Measurements from ENCODE around the gene SLC2A3.
A peak's percentile ranks its signal among the peaks of the same experiment; 100 is the strongest.
"Not testable (repeated sequence)": the region's sequence is repeated elsewhere in the genome, so short reads cannot be mapped to it uniquely, and the experiment has no call there.

The SLC2A3 gene

DNA sequence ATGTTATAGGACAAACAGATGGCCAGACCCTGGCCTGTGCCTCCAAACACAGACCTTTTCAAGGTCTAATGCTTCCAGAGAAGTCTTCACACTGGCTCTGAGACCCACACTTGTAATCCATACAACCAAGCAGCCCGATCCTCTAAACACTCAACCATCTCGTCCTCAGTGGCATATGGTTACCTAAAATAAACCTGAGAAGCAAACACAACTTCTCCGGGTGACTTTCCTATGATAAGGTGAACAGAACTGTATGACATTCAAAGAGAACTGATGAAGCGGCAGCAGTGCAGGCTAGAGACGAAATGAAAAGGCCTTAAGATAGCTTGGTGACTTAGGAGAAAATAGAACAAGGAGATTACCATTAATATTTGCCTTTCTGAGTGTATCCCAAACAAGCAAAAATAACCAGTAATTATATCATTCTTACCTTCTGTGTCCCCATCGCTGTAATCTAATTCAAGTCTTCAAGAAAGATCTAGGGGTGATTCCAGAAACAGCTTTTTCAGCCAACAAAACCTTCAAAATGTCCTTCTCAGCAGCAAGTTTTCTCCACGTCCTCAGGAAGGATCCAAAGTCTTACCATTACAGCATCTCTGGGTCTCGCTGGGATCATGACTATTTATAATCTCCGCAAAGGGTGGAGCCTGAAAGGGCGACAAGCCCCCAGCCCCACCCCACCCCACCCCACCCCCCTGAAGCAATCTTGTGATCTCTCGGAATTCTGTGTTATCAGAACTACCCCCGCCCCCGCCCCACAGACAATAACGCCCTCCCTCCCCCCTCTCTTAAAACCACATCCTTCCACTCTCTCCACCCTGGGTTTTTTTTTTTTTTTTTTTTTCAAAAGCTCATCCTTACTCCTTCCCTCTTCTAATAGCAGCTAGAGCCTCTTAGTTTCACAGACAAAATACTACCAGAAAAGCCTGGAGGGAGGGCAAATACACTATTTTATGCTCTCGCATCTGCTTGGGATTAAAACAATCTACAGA lies at the start of gene SLC2A3:
Gene SLC2A3, minus strand, starts transcription at position 598 of the 992 bp plus-strand sequence. Its CDS starts 153 bp downstream, at position 445.
- peak; percentile 78 for DNase-seq (ENCODE audit: low spot score)

DNA sequence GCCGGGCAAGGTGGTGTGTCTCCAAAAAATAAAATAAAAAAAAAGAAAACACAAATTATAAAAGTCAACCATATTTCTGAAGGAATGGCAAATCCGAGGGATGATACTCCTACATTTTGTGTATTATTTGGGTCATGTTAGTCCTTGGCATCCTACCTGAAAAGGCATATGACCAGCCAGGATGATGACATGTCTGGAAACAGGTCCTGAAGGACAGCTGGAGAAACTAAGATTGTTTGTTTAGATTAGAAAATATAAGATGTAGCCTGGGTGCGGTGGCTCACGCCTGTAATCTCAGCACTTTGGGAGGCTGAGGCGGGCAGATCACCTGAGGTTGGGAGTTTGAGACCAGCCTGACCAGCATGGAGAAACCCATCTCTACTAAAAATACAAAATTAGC lies 48.9 kb upstream of the SLC2A3 start:
- DNase-seq (ENCODE audit: low spot score), result no peak

DNA sequence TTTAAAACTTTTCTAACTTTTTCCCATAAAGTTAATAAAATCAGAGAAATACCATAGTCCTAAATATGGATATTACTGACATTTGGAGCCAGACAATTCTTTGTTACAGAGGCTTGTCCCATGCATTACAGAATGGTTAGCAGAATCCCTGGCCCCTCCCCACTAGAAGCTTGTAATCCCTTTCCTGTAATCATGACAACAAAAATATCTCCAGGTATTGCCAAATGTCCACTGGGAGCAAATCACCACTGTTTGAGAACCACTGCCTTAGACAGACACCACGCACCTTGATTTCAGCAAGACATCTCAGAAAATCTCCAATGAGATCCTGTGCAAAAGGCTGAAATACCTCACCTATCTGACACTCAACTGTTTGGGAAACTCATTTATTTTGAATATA lies 47.5 kb upstream of the SLC2A3 start:
- DNase-seq (ENCODE audit: low spot score), result not testable (repeated sequence)

DNA sequence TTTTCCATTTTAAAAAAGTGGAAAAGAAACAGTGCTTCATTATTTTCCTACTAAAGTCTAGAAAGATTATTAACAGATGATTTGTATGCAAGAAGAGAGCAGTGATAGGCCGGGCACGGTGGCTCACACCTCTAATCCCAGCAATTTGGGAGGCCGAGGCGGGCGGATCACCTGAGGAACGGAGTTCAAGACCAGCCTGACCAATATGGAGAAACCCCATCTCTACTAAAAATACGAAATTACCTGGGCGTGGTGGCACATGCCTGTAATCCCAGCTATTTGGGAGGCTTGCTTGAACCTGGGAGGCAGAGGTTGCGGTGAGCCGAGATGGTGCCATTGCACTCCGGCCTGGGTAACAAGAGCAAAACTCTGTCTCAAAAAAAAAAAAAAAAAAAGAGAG lies 47.0 kb upstream of the SLC2A3 start:
- not testable (repeated sequence) for DNase-seq (ENCODE audit: low spot score)

DNA sequence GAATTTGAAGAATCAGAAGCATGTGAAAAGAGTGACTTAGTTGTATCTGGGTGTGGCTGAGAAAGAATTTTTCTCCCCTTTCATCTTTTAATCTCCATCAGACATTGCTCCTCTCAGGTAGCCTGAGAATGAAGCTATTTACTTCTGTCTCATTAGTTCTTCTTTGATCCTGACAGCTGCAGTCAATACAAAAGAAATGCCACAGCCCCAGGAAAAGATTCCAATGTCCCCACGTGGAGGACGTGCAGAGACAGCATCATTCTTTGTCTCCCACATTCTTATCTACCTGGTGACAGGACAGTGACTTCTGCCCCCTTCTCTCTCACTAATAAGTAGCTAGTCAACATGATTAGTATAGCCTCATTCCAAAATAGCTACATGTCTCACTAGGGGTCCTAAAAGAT lies 46.3 kb upstream of the SLC2A3 start:
- DNase-seq (ENCODE audit: low spot score), result not testable (repeated sequence)

DNA sequence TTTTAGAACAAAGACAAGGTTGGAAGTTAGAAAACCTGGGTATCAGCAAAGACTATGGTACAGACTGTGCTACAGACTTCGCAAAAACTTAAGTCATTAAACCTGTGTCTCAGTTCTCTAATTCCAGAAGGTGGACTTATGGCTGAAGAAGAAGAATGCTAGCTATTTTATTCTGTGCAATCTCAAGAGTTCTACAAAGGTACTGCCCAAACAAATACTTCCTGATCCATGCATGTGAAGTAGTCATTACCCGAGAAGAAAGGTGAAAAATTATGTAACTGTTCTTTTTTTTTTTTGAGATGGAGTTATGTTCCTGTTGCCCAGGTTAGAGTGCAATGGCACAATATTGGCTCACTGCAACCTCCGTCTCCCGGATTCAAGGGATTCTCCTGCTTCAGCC lies 45.5 kb upstream of the SLC2A3 start:
- DNase-seq (ENCODE audit: low spot score), result no peak

DNA sequence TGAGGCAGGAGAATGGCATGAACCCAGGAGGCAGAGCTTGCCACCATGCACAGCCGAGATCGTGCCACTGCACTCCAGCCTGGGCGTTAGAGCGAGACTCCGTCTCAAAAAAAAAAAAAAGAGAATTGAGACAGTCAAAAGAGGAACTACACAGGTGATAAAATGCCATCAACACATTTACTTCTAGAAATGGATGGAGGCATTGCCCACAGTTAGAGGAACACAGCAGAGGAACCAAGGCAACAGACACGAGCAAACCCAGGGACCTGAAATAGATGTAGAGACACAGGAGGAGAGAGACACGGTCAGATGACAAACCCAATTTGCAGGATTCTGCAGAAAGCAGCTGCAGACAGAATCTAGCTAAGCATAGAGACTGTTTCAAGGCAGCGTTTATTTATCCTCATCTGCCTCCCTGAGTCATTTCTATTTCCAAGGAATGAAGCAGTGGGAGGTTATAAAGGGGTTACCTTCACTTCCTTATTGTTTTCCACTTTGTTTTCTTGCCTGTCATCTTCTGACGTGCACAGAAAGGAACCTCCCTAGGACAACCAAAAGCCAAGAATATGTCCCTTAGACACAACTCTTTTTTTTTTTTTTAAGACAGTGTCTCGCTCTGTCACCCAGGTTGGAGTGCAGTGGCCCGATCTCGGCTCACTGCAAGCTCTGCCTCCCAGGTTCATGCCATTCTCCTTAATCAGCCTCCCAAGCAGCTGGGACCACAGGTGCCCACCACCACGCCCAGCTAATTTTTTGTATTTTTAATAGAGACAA lies 41.6 kb upstream of the SLC2A3 start:
- not testable (repeated sequence) for DNase-seq (ENCODE audit: low spot score)

DNA sequence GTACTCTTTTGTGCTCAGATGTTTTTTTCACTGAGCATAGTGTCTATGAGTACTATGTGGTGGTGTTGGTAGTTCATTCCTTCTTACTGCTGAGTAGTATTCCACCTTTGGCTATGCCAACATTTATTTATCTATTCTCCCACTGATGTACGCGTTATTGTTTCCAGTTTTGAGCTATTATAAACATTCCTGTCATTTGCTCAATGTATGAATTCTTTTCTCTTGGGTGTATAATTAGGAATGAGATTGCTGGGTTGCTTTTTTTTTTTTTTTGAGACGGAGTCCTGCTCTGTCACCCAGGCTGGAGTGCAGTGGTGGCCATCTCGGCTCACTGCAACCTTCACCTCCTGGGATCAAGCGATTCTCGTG lies 37.5 kb upstream of the SLC2A3 start:
- DNase-seq (ENCODE audit: low spot score), result no peak

DNA sequence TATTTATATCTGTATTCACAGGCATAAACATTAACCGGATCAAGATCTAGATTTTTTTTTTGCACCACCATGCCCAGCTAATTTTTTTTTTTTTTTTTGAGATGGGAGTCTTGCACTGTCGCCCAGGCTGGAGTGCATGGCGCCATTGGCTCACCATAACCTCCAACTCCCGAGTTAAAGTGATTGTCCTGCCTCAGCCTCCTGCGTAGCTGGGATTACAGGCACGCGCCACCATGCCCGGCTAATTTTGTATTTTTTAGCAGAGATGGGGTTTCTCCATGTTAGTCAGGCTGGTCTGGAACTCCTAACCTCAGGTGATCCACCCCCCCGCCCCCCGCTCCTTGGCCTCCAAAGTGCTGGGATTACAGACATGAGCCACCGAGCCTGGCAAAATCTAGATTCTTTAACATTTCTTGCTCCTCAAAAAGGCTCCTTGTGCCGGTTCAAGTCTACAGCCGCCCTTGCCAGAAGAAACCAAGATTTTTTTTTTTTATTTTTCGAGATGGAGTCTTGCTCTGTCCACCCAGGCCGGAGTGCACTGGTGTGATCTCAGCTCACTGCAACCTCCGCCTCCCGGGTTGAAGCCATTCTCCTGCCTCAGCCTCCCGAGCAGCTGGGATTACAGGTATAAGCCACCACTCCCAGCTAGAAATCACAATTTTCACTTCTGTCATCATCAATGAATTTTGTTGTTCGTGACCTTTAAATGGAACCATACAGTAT lies 36.9 kb upstream of the SLC2A3 start:
- no peak for DNase-seq (ENCODE audit: low spot score)

DNA sequence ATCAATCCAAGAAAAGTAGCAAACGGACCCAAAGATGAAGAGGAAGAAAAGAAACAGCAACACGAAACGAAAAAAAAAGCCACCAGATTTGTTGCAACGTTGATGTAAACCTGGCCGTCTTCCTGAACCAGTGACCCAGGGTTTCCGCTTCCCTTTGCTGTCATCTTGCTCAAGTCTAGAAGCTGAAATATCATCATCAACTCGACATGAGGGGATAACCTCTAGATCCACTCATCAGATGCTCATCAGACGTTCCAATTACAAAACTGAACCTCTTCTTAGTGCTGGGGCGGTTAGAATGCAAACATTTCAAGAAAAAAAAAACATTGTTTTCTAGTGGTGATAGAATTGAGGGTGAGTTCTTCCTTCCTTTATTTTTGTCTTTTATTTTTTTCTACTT lies 36.3 kb upstream of the SLC2A3 start:
- DNase-seq (ENCODE audit: low spot score), result not testable (repeated sequence)

DNA sequence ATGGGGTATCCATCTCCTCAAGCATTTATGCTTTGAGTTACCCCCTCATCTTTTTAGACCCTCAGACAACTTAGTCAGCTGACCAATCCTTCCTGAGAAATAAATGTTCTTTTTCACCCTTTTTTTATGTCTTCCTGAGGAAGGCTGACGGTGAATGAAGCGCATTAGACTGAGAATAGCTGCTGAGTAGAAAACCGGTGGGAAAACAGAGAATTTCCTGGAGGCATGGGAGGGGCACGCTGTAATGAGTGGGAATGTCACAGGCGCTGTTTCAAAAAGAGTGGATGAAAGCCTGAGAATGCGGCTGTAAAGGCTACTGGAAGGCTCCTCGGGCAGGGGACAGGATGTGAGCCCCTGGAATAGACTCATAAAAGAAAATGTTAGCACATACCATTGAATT lies 35.8 kb upstream of the SLC2A3 start:
- DNase-seq (ENCODE audit: low spot score), result not testable (repeated sequence)

DNA sequence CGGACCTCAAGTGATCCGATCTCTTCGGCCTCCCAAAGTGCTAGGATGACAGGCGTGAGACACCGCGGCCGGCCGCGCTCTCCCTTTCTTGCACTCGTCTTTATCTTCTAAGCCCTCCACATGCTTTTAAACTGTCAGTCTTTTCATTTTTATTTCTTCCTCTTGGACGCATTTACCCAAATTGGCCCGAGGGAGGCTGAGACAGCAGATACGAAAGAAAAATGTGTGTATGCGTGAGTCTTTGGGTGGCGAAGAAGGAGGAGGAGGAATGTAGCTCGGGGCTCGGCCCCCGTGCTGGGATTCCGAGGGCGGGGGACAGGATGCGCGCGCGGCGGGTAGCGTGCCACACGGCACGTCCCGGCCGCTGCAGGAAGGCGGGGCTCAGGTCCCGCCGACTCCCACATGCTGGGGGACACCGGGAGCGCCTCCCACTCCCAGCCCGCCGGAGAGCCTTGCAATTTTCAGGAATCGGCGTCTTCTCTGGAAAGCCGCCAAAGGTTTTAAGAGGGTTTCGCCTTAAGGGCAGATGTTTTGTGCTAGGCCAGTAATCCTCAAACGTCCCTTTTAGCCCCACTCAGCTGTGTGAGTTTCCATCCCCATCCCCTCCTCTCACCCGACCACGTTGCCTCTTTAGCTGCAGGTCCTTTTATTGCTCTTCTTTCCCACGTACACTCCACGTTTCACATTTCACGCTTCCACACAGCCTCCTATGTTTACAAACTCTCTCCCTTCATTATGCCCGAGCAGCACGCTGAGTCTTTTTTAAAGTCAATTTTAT lies 34.7 kb upstream of the SLC2A3 start:
- peak; percentile 78 for DNase-seq (ENCODE audit: low spot score)

DNA sequence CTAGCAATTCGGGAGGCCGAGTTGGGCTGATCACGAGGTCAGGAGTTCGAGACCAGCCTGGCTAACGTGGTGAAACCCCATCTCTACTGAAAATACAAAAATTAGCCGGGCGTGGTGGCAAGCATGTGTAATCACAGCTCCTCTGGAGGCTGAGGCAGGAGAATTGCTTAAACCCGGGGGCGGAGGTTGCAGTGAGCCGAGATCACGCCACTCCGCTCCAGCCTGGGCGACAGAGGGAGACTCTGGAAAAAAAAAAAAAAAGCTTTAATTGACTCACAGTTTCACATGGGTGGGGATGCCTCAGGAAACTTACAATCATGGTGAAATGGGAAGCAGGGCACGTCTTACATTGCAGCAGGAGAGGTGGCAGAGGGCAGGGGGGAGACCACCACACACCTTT lies 30.6 kb upstream of the SLC2A3 start:
- no peak for DNase-seq (ENCODE audit: low spot score)

DNA sequence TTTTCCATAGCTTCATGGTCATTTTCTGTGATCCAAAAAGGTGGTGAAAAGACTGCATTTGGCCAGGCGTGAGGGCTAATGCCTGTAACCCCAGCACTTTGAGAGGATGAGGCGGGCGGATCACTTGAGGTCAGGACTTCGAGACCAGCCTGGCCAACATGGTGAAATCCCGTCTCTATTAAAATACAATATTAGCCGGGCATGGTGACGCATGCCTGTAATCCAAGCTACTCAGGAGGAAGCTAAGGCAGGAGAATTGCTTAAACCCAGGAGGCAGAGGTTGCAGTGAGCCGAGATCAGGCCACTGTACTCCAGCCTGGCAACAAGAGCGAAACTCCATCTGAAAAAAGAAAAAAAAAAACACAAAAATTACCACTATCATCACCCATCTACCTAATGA lies 28.7 kb upstream of the SLC2A3 start:
- not testable (repeated sequence) for DNase-seq (ENCODE audit: low spot score)

DNA sequence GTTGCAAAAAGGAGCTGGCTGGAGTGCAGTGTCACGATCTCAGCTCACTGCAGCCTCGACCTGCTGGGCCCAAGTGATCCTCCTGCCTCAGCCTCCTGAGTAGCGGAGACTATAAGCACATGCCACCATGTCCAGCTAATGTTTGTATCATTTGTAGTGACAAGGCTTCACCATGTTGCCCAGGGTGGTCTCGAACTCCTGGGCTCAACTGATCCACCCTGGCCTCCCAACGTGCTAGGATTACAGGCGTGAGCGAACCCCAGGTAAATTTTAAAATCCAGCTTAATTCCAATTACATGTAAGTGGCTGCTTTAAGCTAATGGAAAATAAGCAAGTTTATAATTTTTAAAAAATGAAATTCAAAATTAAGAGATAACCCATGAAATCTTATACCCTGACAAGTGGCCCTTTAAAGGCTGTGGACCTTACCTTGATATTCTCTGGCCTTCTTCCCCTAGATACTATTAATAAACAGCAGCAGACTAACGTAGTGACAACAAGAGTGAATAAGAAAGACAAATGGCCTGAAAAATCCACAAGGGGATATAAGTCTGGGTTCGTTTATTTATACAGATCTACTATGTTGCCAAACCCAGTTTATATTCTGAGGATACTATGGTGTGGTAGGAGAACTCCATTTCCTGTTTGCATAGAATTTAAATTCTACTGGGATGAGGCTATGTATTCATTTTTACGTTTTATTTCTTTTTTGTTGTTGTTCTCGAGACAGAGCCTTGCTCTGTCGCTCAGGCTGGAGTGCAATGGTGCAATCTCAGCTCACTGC lies 25.6 kb upstream of the SLC2A3 start:
- no peak for DNase-seq (ENCODE audit: low spot score)

DNA sequence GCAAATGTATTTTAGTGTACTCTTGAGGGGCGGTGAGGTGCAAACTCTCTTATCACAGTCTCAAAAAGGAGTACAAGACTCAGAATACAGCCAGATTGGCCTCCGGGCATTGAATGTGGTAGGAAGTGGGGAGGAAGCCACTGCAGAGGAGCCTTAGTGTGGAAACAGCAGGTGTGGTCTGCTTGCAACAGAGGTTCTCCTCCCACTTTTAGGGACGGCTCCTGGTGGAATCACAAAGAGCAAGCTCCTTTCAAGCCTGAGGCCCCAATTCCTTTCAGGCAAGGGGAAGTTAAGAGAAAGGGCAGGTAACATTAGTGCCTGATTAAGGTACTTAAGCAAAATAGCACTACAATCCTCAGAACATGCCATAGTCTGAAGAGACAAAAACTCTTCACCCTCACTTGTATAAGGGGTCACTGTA lies 23.7 kb upstream of the SLC2A3 start:
- DNase-seq (ENCODE audit: low spot score), result peak; percentile 5

DNA sequence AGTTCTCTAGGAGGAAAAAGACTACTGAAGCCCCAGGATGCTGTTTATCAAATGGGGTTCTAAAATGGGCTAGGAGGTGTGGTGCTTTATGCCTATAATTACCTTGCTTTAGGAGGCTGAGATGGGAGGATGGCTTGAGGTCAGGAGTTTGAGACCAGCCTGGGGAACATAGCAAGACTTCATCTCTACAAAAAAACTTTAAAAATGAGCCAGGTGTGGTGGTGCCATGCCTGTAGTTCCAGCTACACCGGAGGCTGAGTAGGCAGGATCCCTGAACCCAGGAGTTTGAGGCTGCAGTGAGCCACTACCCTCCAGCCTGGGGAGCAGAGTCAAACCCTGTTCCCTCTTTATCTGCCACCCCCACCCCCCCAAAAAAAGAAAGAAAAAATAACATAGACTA lies 23.3 kb upstream of the SLC2A3 start:
- DNase-seq (ENCODE audit: low spot score), result no peak

DNA sequence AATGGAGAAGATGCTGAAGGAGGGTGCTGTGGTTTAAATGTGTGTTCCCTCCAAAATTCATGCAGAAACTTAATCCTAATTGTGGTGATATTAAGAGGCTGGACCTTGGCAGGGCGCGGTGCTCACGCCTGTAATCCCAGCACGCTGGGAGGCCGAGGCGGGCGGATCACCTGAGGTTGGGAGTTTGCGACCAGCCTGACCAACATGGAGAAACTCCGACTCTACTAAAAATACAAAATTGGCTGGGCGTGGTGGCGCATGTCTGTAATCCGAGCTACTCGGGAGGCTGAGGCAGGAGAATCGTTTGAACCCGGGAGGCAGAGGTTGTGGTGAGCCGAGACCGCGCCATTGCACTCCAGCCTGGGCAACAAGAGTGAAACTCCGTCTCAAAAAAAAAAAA lies 18.9 kb upstream of the SLC2A3 start:
- not testable (repeated sequence) for DNase-seq (ENCODE audit: low spot score)

DNA sequence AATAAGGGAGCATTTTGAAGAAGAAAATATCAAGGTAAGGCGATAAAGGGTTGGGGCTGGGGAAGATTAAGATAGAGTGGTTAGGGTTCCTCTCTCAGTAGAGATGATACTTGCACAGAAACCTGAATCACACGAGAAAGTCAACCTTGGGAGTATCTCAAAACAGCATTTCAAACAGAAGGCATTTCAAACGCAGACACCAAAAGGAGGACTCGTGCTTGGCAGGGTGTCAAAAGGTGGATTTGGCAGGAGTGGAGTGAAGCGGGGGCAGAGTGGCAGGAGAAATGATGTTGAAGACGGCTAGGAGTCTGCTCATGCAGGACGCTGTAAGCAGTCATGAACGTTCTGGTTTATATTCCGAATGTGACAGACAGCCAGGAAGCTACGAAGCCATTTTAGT lies 18.4 kb upstream of the SLC2A3 start:
- DNase-seq (ENCODE audit: low spot score), result not testable (repeated sequence)

DNA sequence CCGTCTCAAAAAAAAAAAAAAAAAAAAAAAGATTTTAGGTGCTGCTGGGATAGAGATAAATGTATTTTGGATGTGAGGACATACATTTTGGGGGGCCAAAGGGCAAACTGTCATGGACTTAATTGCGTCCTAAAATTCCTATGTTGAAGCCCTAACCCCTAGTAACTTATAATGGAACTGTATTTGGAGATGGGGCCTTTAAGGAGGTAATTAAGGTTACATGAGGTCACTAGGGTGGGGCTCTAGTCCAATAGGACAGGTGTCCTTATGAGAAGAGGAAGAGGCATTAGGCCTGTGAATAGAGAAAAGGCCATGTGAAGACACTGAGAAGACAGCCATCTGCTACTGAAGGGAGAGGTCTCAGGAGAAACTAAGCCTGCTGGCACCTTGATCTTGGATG lies 17.9 kb upstream of the SLC2A3 start:
- DNase-seq (ENCODE audit: low spot score), result not testable (repeated sequence)

DNA sequence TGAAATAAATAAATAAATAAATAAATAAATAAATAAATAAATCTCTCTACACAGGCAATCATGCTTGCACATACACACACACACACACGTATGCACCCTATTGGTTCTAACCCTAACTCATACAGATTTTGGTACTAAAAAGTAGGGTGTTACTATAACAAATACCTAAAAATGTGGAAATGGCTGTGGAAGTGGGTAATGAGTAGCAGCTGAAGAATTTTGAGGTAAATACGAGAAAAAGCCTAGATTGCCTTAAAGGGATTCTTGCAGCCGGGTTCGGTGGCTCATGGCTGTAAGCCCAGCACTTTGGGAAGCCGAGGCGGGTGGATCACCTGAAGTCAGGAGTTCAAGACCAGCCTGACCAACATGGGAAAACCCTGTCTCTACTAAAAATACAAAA lies 15.7 kb upstream of the SLC2A3 start:
- DNase-seq (ENCODE audit: low spot score), result no peak
